ENCODE results near the gene TOX2. TPM values are rescaled to one million over a fixed set of nuclear protein-coding genes. Genes with fewer than 3 reads are reported as not detected.

The TOX2 gene
- total RNA-seq, 2 donors from 2014 or later: 2.4 to 3.4 TPM

DNA sequence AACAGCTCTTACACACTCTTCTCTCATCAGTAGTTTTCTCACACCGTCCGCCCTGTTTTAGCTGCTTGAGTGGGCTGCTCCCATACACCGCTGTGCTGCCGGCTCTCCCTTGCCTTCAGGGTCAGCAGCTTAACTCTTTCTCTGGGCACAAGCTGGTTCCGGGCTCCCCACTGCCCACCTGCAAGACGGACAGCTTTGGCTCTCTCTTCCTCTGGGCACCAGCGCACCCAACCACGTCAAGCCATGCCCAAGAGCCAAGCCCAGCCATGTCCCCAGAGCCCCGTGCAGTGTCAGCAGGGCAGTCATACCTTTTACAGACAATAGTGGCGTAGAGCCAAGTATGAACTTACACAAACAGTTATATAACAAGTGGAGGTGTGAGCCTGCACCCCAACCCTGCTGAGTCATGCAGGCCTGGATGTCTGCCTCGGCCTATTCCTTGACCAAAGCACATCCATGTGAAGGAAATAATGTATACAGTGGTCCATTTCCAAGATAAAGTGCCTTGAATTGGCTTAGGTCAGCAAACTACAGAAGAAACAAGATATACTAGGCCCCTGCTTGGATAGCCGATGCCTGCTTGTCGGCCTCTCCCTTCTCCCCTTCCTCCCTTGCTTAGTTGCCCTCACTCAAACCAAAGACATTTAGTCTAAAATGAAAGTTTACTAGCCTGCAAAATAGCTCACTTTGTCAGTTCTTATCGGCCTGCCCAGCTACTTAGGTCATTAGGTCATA is 183.0 kb downstream of the TOX2 start:
- H3K4me1 Mint-ChIP-seq: peaks cover 3% of the 10 kb centered on the region
- H3K27me3 Mint-ChIP-seq (ENCODE audit: insufficient read depth): peaks cover 5% of the 10 kb centered on the region
- no peaks in the 10 kb centered on the region for H3K36me3 ChIP-seq (ENCODE audit: control insufficient read depth, insufficient read depth, low read length)
- no peaks in the 10 kb centered on the region for H3K4me1 ChIP-seq (ENCODE audit: control insufficient read depth, insufficient read depth, low read length)
- H3K36me3 Mint-ChIP-seq (ENCODE audit: low read depth): no peaks in the 10 kb centered on the region
- H3K9me3 Mint-ChIP-seq: peaks cover 3% of the 10 kb centered on the region
- H3K4me3 ChIP-seq (ENCODE audit: low read length): no peak overlapping the region
- no peak overlapping the region for H3K4me3 Mint-ChIP-seq
- H3K27ac Mint-ChIP-seq: no peak overlapping the region
- H3K9ac ChIP-seq (ENCODE audit: extremely low read depth, low read length, poor library complexity, severe bottlenecking): no peak overlapping the region
- DNase-seq: no peak
- no peak overlapping the region for H3K27ac ChIP-seq (ENCODE audit: low read depth, low read length)
- TF ChIP-seq, protein P1, sequence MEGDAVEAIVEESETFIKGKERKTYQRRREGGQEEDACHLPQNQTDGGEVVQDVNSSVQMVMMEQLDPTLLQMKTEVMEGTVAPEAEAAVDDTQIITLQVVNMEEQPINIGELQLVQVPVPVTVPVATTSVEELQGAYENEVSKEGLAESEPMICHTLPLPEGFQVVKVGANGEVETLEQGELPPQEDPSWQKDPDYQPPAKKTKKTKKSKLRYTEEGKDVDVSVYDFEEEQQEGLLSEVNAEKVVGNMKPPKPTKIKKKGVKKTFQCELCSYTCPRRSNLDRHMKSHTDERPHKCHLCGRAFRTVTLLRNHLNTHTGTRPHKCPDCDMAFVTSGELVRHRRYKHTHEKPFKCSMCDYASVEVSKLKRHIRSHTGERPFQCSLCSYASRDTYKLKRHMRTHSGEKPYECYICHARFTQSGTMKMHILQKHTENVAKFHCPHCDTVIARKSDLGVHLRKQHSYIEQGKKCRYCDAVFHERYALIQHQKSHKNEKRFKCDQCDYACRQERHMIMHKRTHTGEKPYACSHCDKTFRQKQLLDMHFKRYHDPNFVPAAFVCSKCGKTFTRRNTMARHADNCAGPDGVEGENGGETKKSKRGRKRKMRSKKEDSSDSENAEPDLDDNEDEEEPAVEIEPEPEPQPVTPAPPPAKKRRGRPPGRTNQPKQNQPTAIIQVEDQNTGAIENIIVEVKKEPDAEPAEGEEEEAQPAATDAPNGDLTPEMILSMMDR (conservative IDR thresholded peaks at IDR 0.05): no peak
- WGBS, 2 experiments (ENCODE audit: insufficient coverage in 1 of 2, insufficient read length in 1 of 2): 95 to 97% methylated on average over 11 to 14 of the region's 14 CpGs
- H3K27me3 ChIP-seq (ENCODE audit: control insufficient read depth, insufficient read depth, low read length, poor library complexity, severe bottlenecking): no peaks in the 10 kb centered on the region
- peaks cover 9% of the 10 kb centered on the region for H3K9me3 ChIP-seq (ENCODE audit: control insufficient read depth, low read length)

DNA sequence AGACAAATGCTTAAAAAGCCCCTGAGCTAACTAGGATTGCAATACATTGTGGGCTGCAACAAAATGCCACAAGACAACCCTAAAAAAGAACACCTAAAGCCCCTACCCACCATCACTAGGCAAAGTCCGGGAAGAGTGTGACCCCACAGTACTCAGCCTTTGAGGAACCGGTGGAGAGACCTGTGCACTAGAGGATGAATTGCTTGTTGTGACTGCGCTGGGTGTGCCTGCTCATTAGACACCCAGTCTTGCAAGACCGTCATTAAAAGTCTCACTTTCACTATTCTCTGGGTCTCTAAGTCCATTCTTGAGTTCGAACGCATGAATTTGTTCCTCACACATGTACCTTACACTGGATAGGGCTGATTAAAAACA is 183.6 kb downstream of the TOX2 start:
- H3K9ac ChIP-seq (ENCODE audit: extremely low read depth, low read length, poor library complexity, severe bottlenecking): no peak overlapping the region
- peaks cover 5% of the 10 kb centered on the region for H3K9me3 Mint-ChIP-seq
- TF ChIP-seq, protein P1 (conservative IDR thresholded peaks at IDR 0.05): no peak
- H3K27me3 Mint-ChIP-seq (ENCODE audit: insufficient read depth): peaks cover 9% of the 10 kb centered on the region
- no peak overlapping the region for H3K27ac Mint-ChIP-seq
- H3K27ac ChIP-seq (ENCODE audit: low read depth, low read length): no peak overlapping the region
- H3K36me3 ChIP-seq (ENCODE audit: control insufficient read depth, insufficient read depth, low read length): no peaks in the 10 kb centered on the region
- DNase-seq: no peak
- no peaks in the 10 kb centered on the region for H3K4me1 Mint-ChIP-seq
- peaks cover 9% of the 10 kb centered on the region for H3K9me3 ChIP-seq (ENCODE audit: control insufficient read depth, low read length)
- no peaks in the 10 kb centered on the region for H3K27me3 ChIP-seq (ENCODE audit: control insufficient read depth, insufficient read depth, low read length, poor library complexity, severe bottlenecking)
- H3K4me3 Mint-ChIP-seq: no peak overlapping the region
- no peak overlapping the region for H3K4me3 ChIP-seq (ENCODE audit: low read length)
- WGBS, 2 experiments (ENCODE audit: insufficient coverage in 1 of 2, insufficient read length in 1 of 2): 97 to 99% methylated on average over 5 to 6 of the region's 6 CpGs
- no peaks in the 10 kb centered on the region for H3K4me1 ChIP-seq (ENCODE audit: control insufficient read depth, insufficient read depth, low read length)
- no peaks in the 10 kb centered on the region for H3K36me3 Mint-ChIP-seq (ENCODE audit: low read depth)

DNA sequence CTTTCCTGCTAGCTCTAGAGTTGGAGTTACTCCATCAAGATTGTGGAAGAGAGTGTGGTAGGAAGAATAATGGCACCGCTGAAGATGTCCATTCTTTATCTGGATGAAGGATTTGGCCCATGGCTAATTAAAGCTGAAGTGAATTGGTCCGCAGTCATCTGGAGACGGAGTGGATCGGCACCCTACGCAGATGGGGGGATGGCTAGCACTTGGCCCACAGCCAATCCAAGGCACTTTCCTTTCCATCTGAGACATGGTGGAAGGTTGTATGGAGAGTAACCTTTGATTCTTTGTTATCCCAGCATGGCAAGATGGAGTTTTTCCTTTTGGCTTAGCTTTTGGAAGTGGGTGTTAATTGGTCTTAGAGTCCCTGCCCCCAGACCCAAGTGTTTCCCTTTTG is 184.0 kb downstream of the TOX2 start:
- 98 to 100% methylated on average over 5 of the region's 5 CpGs for WGBS, 2 experiments (ENCODE audit: insufficient coverage in 1 of 2, insufficient read length in 1 of 2)
- peaks cover 5% of the 10 kb centered on the region for H3K9me3 Mint-ChIP-seq
- H3K36me3 Mint-ChIP-seq (ENCODE audit: low read depth): no peaks in the 10 kb centered on the region

More for the DNA sequence above, 184.0 kb downstream of the TOX2 start:
- Mint-ChIP-seq H3K27me3 (ENCODE audit: insufficient read depth) (peaks cover 13% of the 10 kb centered on the region), H3K4me1 (no peaks in the 10 kb centered on the region), H3K4me3 (no peak overlapping the region), H3K27ac (no peak overlapping the region)
- no peaks in the 10 kb centered on the region for H3K4me1 ChIP-seq (ENCODE audit: control insufficient read depth, insufficient read depth, low read length)
- DNase-seq: no peak
- peaks cover 9% of the 10 kb centered on the region for H3K9me3 ChIP-seq (ENCODE audit: control insufficient read depth, low read length)
- H3K36me3 ChIP-seq (ENCODE audit: control insufficient read depth, insufficient read depth, low read length): no peaks in the 10 kb centered on the region
- H3K4me3 ChIP-seq (ENCODE audit: low read length): no peak overlapping the region
- no peak overlapping the region for H3K9ac ChIP-seq (ENCODE audit: extremely low read depth, low read length, poor library complexity, severe bottlenecking)
- TF ChIP-seq, protein P1 (conservative IDR thresholded peaks at IDR 0.05): no peak
- H3K27ac ChIP-seq (ENCODE audit: low read depth, low read length): no peak overlapping the region
- H3K27me3 ChIP-seq (ENCODE audit: control insufficient read depth, insufficient read depth, low read length, poor library complexity, severe bottlenecking): peaks cover 3% of the 10 kb centered on the region
